ENCODE data around the gene FNDC3B. TPM values are rescaled to one million over a fixed set of nuclear protein-coding genes. Genes with fewer than 3 reads are reported as not detected.

FNDC3B gene
- polyA plus RNA-seq, 1 donor: 56.3 TPM

- no peak for DNase-seq (ENCODE audit: low read depth)
Measured at GRCh38 chr3:172073262-172073915, 34.0 kb downstream of the FNDC3B start.

GRCh38 chr3:172074032-172074431 lies 34.7 kb downstream of the FNDC3B start:
- no peak for DNase-seq (ENCODE audit: low read depth)

GRCh38 chr3:172074586-172074985 lies 35.2 kb downstream of the FNDC3B start:
- DNase-seq (ENCODE audit: low read depth): no peak

- no peak for DNase-seq (ENCODE audit: low read depth)
Measured at GRCh38 chr3:172076212-172076611, 36.8 kb downstream of the FNDC3B start.

GRCh38 chr3:172077197-172077757 lies 37.9 kb downstream of the FNDC3B start:
- DNase-seq (ENCODE audit: low read depth): no peak

GRCh38 chr3:172078244-172078643 lies 38.9 kb downstream of the FNDC3B start:
- no peak for DNase-seq (ENCODE audit: low read depth)

- no peak for DNase-seq (ENCODE audit: low read depth)
Measured at GRCh38 chr3:172078721-172079120, 39.3 kb downstream of the FNDC3B start.

- no peak for DNase-seq (ENCODE audit: low read depth)
Measured at GRCh38 chr3:172079326-172079976, 40.1 kb downstream of the FNDC3B start.

- no peak for DNase-seq (ENCODE audit: low read depth)
Measured at GRCh38 chr3:172080503-172080902, 41.1 kb downstream of the FNDC3B start.

GRCh38 chr3:172082269-172082668 lies 42.9 kb downstream of the FNDC3B start:
- peak; percentile 95 for DNase-seq (ENCODE audit: low read depth)

- DNase-seq (ENCODE audit: low read depth): no peak
Measured at GRCh38 chr3:172082820-172083513, 43.6 kb downstream of the FNDC3B start.

GRCh38 chr3:172083995-172084409 lies 44.6 kb downstream of the FNDC3B start:
- DNase-seq (ENCODE audit: low read depth): no peak

GRCh38 chr3:172084871-172085556 lies 45.6 kb downstream of the FNDC3B start:
- DNase-seq (ENCODE audit: low read depth): no peak

GRCh38 chr3:172085557-172085895 lies 46.1 kb downstream of the FNDC3B start:
- no peak for DNase-seq (ENCODE audit: low read depth)

GRCh38 chr3:172086071-172086470 lies 46.7 kb downstream of the FNDC3B start:
- DNase-seq (ENCODE audit: low read depth): no peak

- DNase-seq (ENCODE audit: low read depth): no peak
Measured at GRCh38 chr3:172087198-172087597, 47.8 kb downstream of the FNDC3B start.

GRCh38 chr3:172087602-172088580 lies 48.5 kb downstream of the FNDC3B start:
- no peak for DNase-seq (ENCODE audit: low read depth)

GRCh38 chr3:172089250-172089649 lies 49.9 kb downstream of the FNDC3B start:
- no peak for DNase-seq (ENCODE audit: low read depth)

- no peak for DNase-seq (ENCODE audit: low read depth)
Measured at GRCh38 chr3:172090035-172090434, 50.7 kb downstream of the FNDC3B start.

GRCh38 chr3:172092658-172093057 lies 53.3 kb downstream of the FNDC3B start:
- no peak for DNase-seq (ENCODE audit: low read depth)

Data from forelimb muscle (tissue), 1 donor.